SHP77 (cell line): ENCODE measurements around the gene KBTBD13.
"Not testable (repeated sequence)": the region's sequence is repeated elsewhere in the genome, so short reads cannot be mapped to it uniquely, and the experiment has no call there.

ENCODE experiments used
- DNase-seq, 2 experiments: peaks; one replicate each; lab custom pipeline; 2025; lab: John Stamatoyannopoulos, UW

The KBTBD13 gene

DNA sequence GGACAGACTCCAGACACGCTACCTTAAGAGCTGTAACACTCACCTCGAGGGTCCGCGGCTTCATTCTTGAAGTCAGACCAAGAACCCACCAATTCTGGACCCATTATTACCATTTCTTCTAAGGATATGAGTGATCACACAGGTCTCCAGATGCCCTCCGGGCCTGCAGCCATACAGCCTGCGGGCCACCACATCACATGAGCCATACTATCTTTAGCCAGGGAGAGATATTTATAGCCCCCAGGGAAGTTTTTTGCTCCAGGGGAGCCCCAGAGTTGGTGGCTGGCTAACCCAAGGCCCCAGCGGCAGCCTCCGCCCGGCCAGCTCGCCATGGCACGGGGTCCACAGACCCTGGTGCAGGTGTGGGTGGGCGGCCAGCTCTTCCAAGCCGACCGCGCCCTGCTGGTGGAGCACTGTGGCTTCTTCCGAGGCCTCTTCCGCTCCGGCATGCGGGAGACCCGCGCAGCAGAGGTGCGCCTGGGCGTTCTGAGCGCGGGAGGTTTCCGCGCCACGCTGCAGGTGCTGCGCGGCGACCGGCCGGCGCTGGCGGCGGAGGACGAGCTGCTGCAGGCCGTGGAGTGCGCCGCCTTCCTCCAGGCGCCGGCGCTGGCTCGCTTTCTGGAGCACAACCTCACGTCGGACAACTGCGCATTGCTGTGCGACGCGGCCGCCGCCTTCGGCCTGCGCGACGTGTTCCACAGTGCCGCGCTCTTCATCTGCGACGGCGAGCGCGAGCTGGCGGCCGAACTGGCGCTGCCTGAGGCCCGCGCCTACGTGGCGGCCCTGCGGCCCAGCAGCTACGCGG is at the start of gene KBTBD13:
TSS of gene KBTBD13 (plus strand) at position 261 of the 805 bp plus-strand sequence. CDS start at position 331, 70 bp downstream.
- no peak for DNase-seq

DNA sequence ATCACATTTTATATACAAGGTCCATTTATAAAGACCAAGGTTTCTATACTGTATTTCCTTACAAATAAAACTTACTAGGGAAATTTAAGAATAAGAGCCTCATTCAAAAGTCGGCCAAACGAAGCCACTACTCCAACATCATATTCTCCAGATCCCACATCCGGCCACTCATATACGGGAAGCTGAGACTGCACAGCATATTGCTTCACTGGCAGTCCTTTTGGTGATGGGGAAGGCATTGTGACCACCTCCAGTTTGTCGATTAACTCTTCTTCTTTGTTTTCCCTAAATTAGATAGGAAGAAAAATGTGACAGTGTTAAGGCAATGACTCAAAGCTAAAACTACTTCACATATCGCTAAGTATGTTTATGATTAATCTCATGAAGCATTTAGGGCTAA is 49.8 kb upstream of the KBTBD13 start:
- DNase-seq, result no peak

GRCh38 chr15:65027593-65027992 is 49.0 kb upstream of the KBTBD13 start:
- DNase-seq, result no peak

DNA sequence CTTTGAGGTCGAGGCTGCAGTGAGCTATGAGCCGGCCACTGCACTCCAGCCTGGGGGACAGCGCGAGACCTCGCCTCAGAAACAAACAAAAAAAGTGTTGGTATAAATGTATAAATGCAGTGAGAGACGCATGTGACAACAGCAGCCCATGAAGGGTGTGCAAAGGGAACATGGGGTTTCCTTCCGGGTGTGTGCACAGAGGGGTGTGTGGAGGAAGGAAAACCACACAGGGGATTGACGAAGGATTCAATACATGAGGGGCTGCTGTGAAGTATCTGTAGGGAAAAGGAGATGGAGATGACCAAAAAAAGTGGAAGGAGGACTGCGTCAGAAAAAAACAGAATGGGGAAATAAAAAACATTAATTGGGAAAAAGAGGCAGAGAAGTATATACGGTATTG is 48.2 kb upstream of the KBTBD13 start:
- no peak for DNase-seq

DNA sequence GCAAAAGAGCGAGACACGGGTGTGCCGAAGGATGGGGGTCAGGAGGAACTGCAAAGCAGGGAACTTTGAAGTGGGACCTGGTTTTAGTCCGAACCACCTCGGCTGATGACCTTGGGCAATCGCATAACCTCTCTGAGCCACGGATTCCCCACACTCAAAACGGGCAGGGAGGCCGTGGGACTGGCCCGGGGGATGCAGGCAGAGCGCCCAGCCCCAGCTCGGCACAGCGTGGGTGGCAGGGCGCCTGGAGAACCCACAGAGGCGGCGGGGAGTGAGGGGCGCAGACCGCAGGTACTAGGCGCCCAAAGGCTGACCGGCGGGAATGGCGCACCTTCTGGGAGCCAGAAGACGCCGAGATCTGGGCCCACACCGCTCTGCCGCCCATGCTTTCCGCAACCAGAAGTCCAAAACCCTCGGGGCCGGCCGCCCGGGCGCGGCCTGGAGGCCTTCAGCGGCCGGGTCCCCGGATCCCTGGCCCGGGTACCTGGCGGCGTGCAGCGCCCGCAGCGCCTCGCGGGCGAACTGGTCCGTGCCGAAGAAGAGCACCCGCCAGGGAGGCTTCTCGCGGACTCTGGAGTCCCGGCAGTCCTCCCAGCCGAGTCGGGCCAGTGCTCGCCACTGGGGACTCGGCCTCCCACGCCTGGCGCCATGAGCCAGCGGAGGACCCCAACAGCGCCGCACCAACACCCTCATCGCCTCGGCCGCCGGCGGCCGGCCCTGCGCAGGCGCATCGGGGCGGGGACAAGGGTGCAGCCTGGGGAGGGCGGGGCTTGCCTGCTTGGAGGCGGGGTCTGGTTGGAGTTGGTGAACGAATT is 47.4 kb upstream of the KBTBD13 start, which contains the start of gene MTFMT:
TSS of gene MTFMT (minus strand) at position 719 of the 815 bp plus-strand sequence. CDS start at position 693, 26 bp downstream.
- peak; percentile 80 to 82 for DNase-seq

DNA sequence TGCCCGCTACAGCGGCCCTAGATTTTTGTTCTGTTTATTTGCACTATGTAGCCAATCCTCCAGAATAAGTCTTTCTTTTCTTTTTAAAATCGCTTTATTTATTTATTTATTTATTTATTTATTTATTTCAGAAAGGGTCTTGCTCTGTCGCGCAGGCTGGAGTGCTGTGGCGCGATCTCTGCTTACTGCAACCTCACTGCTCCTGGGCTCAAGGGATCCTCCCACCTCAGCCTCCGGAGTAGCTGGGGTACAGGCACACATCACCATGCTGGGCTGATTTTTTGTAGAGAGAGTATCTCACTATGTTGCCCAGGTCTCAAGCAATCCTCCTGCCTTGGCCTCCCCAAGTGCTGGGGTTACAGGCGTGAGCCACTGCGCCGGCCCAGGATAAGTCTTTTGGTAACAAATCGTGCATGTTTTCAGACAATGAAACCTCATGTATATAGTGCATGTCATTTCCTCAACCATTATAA is 46.8 kb upstream of the KBTBD13 start:
- no peak for DNase-seq

GRCh38 chr15:65032801-65033537 is 43.6 kb upstream of the KBTBD13 start:
- DNase-seq, result peak; percentile 91 to 93

GRCh38 chr15:65033659-65034269 is 42.8 kb upstream of the KBTBD13 start:
- DNase-seq, result peak; percentile 53 to 57

- DNase-seq, result no peak
These were observed 41.8 kb upstream of the KBTBD13 start for GRCh38 chr15:65034719-65035118.

GRCh38 chr15:65037309-65037708 is 39.2 kb upstream of the KBTBD13 start:
- no peak for DNase-seq

- no peak for DNase-seq
These were observed 38.1 kb upstream of the KBTBD13 start for GRCh38 chr15:65038428-65038827.

GRCh38 chr15:65038836-65039235 is 37.7 kb upstream of the KBTBD13 start:
- DNase-seq, result no peak

- DNase-seq, result no peak
These were observed 36.1 kb upstream of the KBTBD13 start for GRCh38 chr15:65040461-65040860.

- DNase-seq, result no peak
These were observed 34.8 kb upstream of the KBTBD13 start for GRCh38 chr15:65041787-65042186.

- no peak for DNase-seq
These were observed 33.7 kb upstream of the KBTBD13 start for GRCh38 chr15:65042776-65043327.

GRCh38 chr15:65044218-65044617 is 32.3 kb upstream of the KBTBD13 start:
- not testable (repeated sequence) for DNase-seq

- DNase-seq, result peak; percentile 77 to 82
These were observed 31.6 kb upstream of the KBTBD13 start, which contains the start of gene SLC51B for GRCh38 chr15:65044724-65045481. TSS of gene SLC51B (plus strand) at chr15:65045387. CDS start at chr15:65050005, 4,618 bp downstream.

DNA sequence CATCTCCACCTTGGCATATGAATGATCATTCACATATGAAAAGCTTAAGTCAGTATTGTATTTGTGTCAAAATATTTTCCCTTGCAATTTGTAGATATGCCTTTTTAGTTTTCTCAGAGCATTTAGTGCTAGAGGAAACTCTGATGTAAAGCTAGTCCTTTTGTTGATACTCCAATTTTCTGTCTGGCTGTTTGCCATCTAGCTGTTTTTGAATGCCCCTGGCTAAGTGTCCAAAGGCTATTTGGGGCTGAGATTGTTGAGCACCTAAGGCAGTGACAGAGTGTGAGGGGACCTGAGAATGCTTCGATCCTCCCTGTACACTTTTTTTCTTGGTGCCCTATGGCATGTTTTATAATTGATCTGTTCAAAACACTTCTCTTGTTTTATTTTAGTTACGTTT is 28.3 kb upstream of the KBTBD13 start:
- DNase-seq, result no peak

- peak; percentile 100 for DNase-seq
These were observed 27.1 kb upstream of the KBTBD13 start for GRCh38 chr15:65049418-65049840.

- no peak for DNase-seq
These were observed 26.3 kb upstream of the KBTBD13 start for GRCh38 chr15:65050270-65050669.
